IPS-15b (cell line): ENCODE data around the gene HIVEP3.

Experiments used
- H3K27me3 ChIP-seq: one replicate; pipeline ENCODE4 v1.6.1; 2013; ENCODE audit warnings: low read length; ENCODE audit not compliant: control insufficient read depth, insufficient read depth
- H3K36me3 ChIP-seq: one replicate; pipeline ENCODE4 v1.6.1; 2013; ENCODE audit warnings: low read length; ENCODE audit not compliant: control insufficient read depth, insufficient read depth
- H3K4me1 ChIP-seq: one replicate; pipeline ENCODE4 v1.6.1; 2013; ENCODE audit warnings: mild to moderate bottlenecking, low read length; ENCODE audit not compliant: control insufficient read depth, insufficient read depth
- H3K4me3 ChIP-seq: one replicate; pipeline ENCODE4 v1.5.1; 2013; ENCODE audit warnings: low read depth, low read length
- H3K9ac ChIP-seq: one replicate; pipeline ENCODE4 v1.6.1; 2013; ENCODE audit warnings: low read depth, mild to moderate bottlenecking, low read length
- H3K9me3 ChIP-seq: one replicate; pipeline ENCODE4 v1.6.1; 2013; ENCODE audit warnings: mild to moderate bottlenecking, low read length; ENCODE audit not compliant: control insufficient read depth, insufficient read depth

Gene HIVEP3

DNA sequence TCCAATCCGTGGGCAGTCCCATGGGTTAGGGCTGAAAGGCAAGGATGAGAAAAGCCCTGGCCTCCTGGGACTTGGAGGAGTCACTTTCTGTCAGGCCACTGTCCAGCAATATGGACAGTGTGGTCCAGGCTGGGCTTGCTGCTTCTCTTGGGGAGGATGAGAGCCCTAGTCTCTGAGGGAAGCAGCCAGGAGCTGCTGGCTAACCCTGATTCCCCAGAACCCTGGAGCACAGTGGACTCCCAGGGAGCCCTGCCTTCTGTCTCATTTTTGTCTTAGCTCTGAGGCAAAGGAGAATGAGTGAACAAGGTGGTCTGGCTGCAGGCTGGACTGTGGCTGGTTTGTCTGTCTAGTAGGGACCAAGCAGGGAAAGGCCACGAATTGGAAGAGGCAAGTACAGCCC, 410.4 kb downstream of the HIVEP3 start:
- no peaks in the 10 kb centered on the region for H3K9me3 ChIP-seq
- H3K36me3 ChIP-seq = no peaks in the 10 kb centered on the region
- no peak overlapping the region for H3K9ac ChIP-seq
- H3K4me1 ChIP-seq = no peaks in the 10 kb centered on the region
- no peaks in the 10 kb centered on the region for H3K27me3 ChIP-seq
- H3K4me3 ChIP-seq = no peak overlapping the region

DNA sequence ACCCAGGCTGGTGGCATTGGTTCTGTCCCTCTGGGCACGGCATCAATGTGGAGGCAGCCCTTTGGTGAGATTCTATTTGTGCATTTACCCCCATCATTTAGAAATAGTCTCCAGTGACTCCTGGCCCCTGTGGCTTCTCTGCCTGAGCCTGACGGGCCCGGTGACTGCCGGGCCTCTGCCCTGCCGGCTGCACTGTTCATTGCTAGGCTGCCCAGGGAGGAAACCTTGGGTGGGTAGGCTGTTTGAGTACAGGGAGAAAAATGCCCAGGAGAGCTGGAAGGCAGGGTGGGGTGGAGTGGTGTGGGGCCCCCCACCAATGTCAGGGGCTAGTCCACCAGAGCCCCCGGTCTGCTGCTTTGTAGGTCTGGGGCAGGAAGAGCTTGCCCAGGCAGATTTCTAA, 410.9 kb downstream of the HIVEP3 start:
- Histone ChIP-seq H3K4me3 (no peak overlapping the region), H3K36me3 (no peaks in the 10 kb centered on the region), H3K27me3 (no peaks in the 10 kb centered on the region), H3K4me1 (no peaks in the 10 kb centered on the region), H3K9me3 (no peaks in the 10 kb centered on the region), H3K9ac (no peak overlapping the region)

DNA sequence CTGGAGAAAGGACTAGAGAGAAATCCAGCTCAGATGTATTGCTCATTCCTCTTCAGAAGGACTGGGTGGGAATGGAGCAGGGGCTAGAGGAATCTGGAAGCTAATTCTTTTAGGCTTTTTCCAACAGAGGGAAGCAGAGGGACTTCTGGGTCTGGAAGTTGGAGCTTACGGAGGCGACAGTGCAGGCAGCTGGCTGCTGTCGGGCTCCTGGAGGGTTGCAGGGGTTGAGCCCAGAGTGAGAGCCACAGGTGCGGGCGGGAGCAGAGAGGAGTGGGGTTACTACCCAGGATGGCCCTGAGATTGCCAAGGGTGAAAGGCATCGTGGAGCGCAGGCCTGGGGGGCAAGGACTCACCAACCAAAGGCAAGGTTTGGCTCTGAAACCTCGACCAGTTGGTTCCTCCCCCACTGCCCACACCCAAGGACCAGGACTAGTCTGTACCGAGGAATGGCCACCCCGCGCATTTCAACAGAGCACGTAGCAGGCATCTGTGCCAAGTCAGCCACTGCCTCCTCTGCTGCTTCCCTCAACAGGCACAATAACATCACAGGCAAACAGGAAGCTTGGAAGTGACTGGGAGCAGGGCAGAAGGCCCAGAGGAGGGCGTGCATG, 411.5 kb downstream of the HIVEP3 start:
- no peaks in the 10 kb centered on the region for H3K27me3 ChIP-seq
- H3K4me3 ChIP-seq = no peak overlapping the region
- H3K36me3 ChIP-seq = no peaks in the 10 kb centered on the region
- no peaks in the 10 kb centered on the region for H3K4me1 ChIP-seq
- H3K9me3 ChIP-seq = no peaks in the 10 kb centered on the region
- H3K9ac ChIP-seq = no peak overlapping the region

DNA sequence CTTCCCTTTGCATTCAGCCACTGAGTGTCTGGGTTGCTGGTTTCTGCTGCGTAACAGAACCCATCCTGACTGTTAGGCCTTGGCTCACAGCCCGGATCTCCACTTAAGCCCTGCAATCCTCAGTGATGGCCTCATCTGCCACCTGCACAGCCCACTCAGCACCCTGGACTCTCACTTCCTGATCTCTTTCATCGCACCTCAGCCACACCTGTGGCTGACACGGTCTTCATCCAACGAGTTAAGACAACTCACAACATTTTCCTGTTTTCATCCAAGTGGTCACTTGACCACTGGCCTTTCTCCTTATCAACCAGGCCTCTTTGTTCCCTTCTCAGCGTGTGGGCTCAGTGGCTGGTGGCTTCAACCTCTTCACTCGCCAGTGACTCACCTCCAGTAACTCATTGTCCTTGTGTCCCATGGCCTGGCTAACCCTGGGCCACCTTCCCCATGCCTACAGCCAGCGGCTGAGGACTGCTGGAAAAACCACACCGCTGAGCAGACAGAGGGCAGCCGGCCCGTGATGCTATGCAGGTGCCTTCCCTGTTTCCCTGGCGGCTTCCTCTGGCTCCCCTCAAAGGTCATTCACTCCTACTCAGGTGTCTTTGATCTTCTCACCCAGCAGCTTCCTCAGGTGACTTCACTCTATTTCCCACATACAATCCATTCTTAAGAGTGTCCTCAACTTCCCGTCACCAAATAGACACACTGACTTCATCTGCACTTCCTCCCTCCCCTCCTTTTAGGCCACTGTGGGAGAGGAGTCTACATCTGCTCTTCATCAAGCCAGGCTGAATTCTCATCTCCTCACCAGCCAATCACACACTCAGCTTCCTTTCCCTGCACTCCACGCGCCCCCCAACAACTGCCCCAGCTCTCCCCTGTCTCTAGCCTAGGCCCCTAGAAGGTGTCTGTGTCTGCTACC, 414.3 kb downstream of the HIVEP3 start:
- Histone ChIP-seq H3K9ac (no peak overlapping the region), H3K4me1 (no peaks in the 10 kb centered on the region), H3K27me3 (no peaks in the 10 kb centered on the region), H3K9me3 (no peaks in the 10 kb centered on the region), H3K4me3 (no peak overlapping the region), H3K36me3 (no peaks in the 10 kb centered on the region)

DNA sequence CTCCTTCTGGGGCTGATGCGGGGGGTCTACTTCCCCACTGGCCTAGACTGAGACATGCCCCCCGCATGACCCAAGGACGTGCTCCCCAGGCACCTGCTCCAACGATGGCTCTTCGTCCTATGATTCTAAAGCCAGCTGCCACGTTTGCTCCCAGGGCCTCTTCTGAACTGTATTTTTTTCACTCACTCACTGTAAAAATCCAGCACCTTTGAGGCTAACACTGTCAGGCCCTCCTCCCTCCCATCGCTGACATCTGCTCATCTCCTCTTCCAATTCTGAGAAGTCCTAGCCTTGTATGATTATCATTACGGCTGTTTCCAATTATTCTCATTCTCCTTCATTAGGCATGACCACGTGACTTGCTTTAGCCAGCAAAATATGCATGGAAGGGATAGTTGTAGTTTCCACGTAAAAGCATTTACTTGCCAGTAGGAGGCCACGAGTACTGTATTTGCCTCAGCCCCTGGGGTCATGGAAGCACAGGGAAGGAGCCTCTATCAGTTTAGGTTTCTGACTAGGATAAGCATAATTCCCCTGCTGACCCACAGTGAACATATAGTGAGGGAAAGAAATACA, 415.1 kb downstream of the HIVEP3 start:
- H3K9me3 ChIP-seq = no peaks in the 10 kb centered on the region
- no peaks in the 10 kb centered on the region for H3K27me3 ChIP-seq
- no peak overlapping the region for H3K4me3 ChIP-seq
- no peaks in the 10 kb centered on the region for H3K4me1 ChIP-seq
- H3K36me3 ChIP-seq = no peaks in the 10 kb centered on the region
- H3K9ac ChIP-seq = no peak overlapping the region

DNA sequence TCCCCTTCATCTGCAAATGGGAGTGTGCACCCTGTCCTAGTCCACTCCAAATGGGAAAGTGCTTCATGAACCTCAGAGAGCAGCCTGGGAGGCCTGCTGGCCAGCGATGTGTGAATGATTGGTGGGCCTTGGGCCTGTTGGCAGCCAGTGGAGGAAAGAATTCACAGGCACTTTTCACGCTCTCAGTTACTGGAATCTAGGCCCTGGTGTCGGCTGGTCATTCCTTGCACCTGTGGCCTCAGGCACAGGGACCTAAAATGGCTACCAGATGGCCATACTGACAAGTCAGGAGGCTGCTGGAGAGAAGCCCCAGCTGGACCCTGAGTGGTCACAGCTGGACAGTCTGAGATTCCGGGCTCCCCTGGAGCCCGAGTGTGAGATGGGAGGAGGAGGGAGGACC, 415.8 kb downstream of the HIVEP3 start:
- H3K27me3 ChIP-seq = no peaks in the 10 kb centered on the region
- no peak overlapping the region for H3K9ac ChIP-seq
- no peaks in the 10 kb centered on the region for H3K9me3 ChIP-seq
- no peaks in the 10 kb centered on the region for H3K36me3 ChIP-seq
- no peak overlapping the region for H3K4me3 ChIP-seq
- H3K4me1 ChIP-seq = no peaks in the 10 kb centered on the region

DNA sequence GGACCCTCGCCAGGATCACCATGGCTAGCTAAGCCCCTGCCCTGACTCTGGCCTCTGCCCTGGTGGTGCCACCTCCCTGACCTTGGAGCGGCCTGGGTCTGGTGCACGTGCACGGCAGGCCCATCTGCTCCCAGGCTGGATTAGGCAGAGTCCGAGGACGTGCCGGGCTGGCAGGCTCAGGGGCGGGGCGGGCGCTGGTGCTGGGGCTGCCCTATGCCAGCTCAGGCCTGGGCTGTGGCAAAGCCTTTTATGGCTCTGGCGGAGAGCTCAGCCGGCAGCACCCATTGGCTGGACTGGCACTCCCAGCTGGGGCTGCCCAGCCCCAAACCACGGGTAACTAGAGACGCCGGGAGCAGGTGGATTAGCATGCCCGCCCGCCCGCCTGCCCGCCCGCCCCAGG, 417.1 kb downstream of the HIVEP3 start:
- Histone ChIP-seq H3K27me3 (peaks cover 5% of the 10 kb centered on the region), H3K9me3 (no peaks in the 10 kb centered on the region), H3K36me3 (no peaks in the 10 kb centered on the region), H3K4me1 (peaks cover 3% of the 10 kb centered on the region), H3K9ac (no peak overlapping the region), H3K4me3 (no peak overlapping the region)

DNA sequence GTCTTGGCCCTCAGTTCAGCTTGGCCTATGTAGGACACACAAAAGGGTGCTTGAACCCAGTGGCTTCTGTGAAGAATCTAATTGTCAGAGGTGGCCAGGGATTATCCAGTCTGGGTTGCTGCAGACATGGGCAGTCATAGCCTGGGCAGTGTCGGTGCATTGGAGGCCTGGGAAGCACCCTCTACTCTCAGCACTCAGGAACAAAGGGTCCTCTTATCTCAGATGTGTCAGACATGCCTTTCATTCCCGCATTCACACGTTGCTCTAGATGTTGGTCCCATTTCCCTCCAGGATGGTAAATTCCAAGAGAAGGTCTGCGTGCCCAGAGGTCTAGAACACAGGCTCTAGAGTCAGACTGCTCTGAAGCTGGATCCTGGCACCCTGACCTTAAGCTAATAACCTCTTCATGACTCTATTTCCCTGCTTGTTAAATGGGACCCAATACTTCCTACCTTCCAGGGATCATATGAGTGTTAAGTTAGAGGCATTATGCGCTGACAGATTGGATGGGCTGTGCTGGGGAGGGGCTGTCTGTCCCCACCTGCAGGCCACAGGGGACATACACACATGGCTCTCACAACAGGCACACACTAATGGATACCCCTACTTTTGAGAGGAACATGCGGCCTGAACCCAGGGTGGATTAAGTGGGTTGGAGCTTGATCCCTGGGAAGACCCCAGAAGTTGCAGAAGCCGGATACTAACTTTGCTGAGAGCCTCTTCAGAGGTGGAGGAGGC, 417.8 kb downstream of the HIVEP3 start:
- H3K9ac ChIP-seq = no peak overlapping the region
- H3K9me3 ChIP-seq = no peaks in the 10 kb centered on the region
- H3K4me1 ChIP-seq = peaks cover 3% of the 10 kb centered on the region
- H3K36me3 ChIP-seq = no peaks in the 10 kb centered on the region
- peaks cover 6% of the 10 kb centered on the region for H3K27me3 ChIP-seq
- H3K4me3 ChIP-seq = no peak overlapping the region

DNA sequence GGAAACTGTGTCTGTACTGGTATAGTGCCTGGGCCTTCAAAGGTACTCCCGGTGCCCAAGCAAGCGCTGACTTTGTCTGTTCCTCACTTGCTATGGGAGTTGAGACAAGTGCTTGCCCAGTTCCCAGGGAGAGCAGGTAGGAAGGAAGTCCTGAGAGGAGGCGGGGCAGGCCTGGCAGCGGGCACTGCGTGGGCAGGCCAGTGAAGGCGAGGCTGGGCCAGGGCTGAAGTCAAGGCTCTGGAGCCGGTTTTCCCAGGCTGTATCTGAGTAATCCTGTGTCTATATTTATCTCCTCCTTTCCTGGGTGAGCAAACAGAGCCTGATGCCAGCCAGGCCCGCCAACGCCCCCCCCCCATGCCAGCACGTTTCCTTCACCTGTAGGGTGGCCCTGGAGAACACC, 418.3 kb downstream of the HIVEP3 start:
- Histone ChIP-seq H3K9ac (no peak overlapping the region), H3K4me1 (peaks cover 6% of the 10 kb centered on the region), H3K36me3 (no peaks in the 10 kb centered on the region)

DNA sequence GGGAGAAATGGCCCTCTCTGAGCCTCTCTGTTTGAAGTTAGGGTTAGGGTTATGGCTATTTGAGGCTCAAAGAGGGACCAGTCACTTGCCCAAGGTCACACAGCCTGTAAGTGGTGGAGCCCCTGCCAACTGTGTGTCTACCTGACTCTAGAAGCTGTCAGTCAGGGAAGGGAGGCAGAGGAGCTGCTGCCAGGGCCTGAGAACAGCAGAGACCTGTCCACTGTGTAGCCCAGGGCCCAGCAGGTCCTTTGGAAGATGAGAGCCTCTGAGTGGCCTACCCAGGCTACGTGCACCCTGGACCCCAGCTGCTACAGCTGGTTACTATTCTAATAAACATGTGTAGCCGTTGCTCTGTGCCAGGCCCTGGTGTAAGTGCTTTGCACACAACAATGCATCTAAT, 419.1 kb downstream of the HIVEP3 start:
- H3K9me3 ChIP-seq = no peaks in the 10 kb centered on the region
- no peak overlapping the region for H3K9ac ChIP-seq
- H3K36me3 ChIP-seq = no peaks in the 10 kb centered on the region
- peaks cover 6% of the 10 kb centered on the region for H3K4me1 ChIP-seq
- peaks cover 9% of the 10 kb centered on the region for H3K27me3 ChIP-seq
- H3K4me3 ChIP-seq = no peak overlapping the region

More for the DNA sequence above, 418.3 kb downstream of the HIVEP3 start:
- Histone ChIP-seq H3K9me3 (no peaks in the 10 kb centered on the region), H3K4me3 (no peak overlapping the region), H3K27me3 (peaks cover 9% of the 10 kb centered on the region)

DNA sequence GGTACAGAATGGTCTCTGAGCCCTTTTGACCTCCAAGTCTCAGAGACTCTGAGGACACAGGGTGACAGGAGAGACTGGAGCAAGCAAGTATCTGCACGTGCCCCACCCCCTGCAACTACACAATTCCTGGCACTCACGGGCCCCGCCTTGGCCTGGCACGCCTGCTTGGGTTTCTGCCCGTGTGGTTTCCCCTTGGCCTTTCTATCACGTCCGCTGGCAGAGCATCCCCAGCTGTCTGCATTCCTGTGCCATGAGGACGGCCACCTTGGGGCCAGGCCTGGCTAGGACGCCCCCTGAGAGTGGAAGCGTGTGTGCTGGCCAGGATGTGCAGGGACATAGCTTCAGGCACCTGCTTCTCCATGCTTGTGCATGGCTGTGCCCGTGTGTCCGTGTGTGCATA, 419.9 kb downstream of the HIVEP3 start:
- Histone ChIP-seq H3K36me3 (no peaks in the 10 kb centered on the region), H3K9me3 (no peaks in the 10 kb centered on the region), H3K27me3 (peaks cover 9% of the 10 kb centered on the region), H3K4me1 (peaks cover 6% of the 10 kb centered on the region), H3K4me3 (no peak overlapping the region), H3K9ac (no peak overlapping the region)
